Muscle layer of duodenum (tissue), 2 donors: Measurements from ENCODE around the gene OPCML.

Source experiments
- H3K27ac ChIP-seq: one replicate; pipeline ENCODE4 v1.7.0; 2013; ENCODE audit warnings: mild to moderate bottlenecking, low read length
- H3K27me3 ChIP-seq: one replicate; pipeline ENCODE4 v1.7.0; 2013; ENCODE audit warnings: low read depth, mild to moderate bottlenecking, control low read depth, low read length
- H3K36me3 ChIP-seq, 2 donors: one replicate each; pipeline ENCODE4 v1.7.0; 2013; ENCODE audit warnings: low read length in 2 of 2, control low read depth in 1 of 2, mild to moderate bottlenecking in 1 of 2; ENCODE audit not compliant: insufficient read depth in 2 of 2, control insufficient read depth in 1 of 2
- H3K4me1 ChIP-seq, 2 donors: one replicate each; pipeline ENCODE4 v1.7.0; 2013; ENCODE audit warnings: low read length in 2 of 2, mild to moderate bottlenecking in 2 of 2, control low read depth in 1 of 2, moderate library complexity in 1 of 2; ENCODE audit not compliant: insufficient read depth in 2 of 2, control insufficient read depth in 1 of 2
- H3K4me3 ChIP-seq, 2 donors: one replicate each; pipeline ENCODE4 v1.7.0; 2013; ENCODE audit warnings: low read length in 2 of 2, low read depth in 1 of 2, mild to moderate bottlenecking in 1 of 2
- H3K9me3 ChIP-seq, 2 donors: one replicate each; pipeline ENCODE4 v1.7.0; 2013; ENCODE audit warnings: low read length in 2 of 2, control low read depth in 1 of 2, mild to moderate bottlenecking in 1 of 2; ENCODE audit not compliant: control insufficient read depth in 1 of 2
- donor health status: healthy.

The OPCML gene

GRCh38 chr11:133115099-133115498, 417.2 kb downstream of the OPCML start:
- Histone ChIP-seq H3K27me3 (no peaks in the 10 kb centered on the region), H3K27ac (no peak overlapping the region), H3K4me1 (no peaks in the 10 kb centered on the region), H3K9me3 (no peaks in the 10 kb centered on the region), H3K4me3 (no peak overlapping the region), H3K36me3 (no peaks in the 10 kb centered on the region)

DNA sequence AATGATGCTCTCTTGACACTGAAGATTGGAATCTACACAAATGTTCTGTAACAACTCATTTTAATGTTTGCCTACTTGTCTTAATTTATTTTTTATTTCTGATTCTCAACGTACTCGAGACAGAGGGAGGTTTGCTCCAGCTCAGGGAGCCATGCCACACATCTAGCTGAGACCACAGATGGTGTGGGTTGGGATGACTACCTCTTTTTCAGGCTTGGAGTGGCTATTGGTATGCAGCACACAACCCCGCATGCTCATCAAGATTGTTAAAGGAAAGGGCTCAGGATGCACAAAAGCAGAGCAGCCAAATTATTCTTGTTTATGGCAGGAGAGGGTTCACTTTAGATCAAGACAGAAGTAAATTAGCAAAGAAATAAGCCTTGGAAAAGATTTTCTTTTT, 424.5 kb downstream of the OPCML start:
- no peaks in the 10 kb centered on the region for H3K27me3 ChIP-seq
- no peak overlapping the region for H3K4me3 ChIP-seq
- no peak overlapping the region for H3K27ac ChIP-seq
- no peaks in the 10 kb centered on the region for H3K9me3 ChIP-seq
- no peaks in the 10 kb centered on the region for H3K36me3 ChIP-seq
- H3K4me1 ChIP-seq = no peaks in the 10 kb centered on the region

DNA sequence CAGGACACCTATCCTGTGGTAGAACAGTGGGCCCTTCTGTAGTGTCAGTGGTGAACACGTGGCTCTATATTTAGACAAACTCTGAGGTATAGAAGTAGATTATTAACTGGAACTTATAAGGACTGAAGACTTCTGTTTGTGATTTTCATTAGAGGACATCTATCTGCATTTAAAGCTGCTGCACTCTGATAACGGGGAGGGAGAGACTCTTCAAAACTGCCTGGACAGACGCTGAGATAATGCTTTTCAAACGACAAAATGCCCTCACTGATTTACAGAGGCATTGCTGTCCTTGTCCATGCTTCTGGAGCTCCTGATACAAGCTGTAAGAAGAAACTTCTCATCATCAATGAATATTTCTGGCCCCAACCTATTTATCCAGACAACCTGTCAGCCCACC, 425.2 kb downstream of the OPCML start:
- no peaks in the 10 kb centered on the region for H3K27me3 ChIP-seq
- no peaks in the 10 kb centered on the region for H3K9me3 ChIP-seq
- no peak overlapping the region for H3K4me3 ChIP-seq
- H3K4me1 ChIP-seq = no peaks in the 10 kb centered on the region
- no peak overlapping the region for H3K27ac ChIP-seq
- H3K36me3 ChIP-seq = no peaks in the 10 kb centered on the region

- Histone ChIP-seq H3K36me3 (no peaks in the 10 kb centered on the region), H3K4me1 (no peaks in the 10 kb centered on the region), H3K27ac (no peak overlapping the region)
These were observed 425.9 kb downstream of the OPCML start for GRCh38 chr11:133106417-133106816.

DNA sequence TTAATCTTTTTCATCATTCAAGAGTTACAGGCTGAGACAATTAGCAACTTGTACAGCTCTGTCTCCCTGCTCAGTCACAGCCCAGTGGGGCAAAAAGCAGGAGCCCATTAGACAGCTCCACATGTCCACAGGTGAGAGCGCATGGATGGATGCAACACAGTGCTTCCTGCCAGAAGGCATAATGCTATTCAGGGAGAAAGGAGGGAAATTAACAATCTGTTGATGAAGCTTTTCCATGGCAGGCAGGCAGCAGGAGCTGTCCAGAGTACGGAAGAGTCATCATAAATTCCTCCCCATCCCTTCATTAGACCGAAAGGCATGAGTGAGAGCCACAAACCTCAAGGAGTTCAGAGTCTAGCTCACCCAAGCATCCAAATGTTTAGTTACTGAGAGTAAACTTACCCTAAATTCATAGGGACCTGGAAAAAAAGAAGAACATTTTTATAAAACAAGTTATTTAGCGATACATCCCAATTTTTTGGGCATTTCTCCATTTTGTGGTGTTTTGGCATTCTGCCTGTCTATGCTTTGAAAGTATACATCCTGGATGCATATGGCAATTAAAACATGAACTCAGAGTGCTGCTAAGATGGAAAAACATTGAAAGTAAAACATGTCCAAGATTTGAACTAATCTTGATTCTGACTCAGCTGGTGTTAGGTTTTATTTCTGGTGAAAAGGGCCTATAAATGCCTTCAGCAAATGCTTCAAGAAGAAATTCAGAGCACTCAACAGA, 428.1 kb downstream of the OPCML start:
- no peak overlapping the region for H3K4me3 ChIP-seq
- H3K27me3 ChIP-seq = no peaks in the 10 kb centered on the region
- H3K9me3 ChIP-seq = no peaks in the 10 kb centered on the region
- no peaks in the 10 kb centered on the region for H3K36me3 ChIP-seq
- no peaks in the 10 kb centered on the region for H3K4me1 ChIP-seq
- H3K27ac ChIP-seq = no peak overlapping the region

More at GRCh38 chr11:133106417-133106816, 425.9 kb downstream of the OPCML start:
- H3K4me3 ChIP-seq = no peak overlapping the region
- H3K27me3 ChIP-seq = no peaks in the 10 kb centered on the region
- no peaks in the 10 kb centered on the region for H3K9me3 ChIP-seq

GRCh38 chr11:133096981-133097380, 435.3 kb downstream of the OPCML start:
- no peaks in the 10 kb centered on the region for H3K36me3 ChIP-seq
- H3K4me1 ChIP-seq = no peaks in the 10 kb centered on the region
- H3K27ac ChIP-seq = no peak overlapping the region
- no peak overlapping the region for H3K4me3 ChIP-seq
- no peaks in the 10 kb centered on the region for H3K27me3 ChIP-seq
- no peaks in the 10 kb centered on the region for H3K9me3 ChIP-seq

DNA sequence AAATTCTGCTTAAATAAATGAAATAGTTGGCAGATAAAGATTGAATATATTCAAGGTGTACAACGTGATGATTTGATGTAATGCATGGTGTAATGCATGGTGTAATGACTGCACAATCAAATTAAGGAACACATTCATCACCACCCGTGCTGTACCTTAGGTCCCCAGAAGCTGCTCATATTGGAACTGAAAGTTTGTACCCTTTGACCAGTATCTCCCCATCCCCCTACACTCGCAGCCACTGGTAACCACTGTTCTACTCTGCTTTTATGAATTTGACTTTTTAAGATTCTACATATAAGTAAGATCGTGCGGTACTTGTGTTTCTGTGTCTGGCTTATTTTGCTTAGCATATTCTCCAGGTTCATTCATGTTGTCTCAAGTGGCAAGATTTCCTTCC, 445.8 kb downstream of the OPCML start:
- Histone ChIP-seq H3K4me3 (no peak overlapping the region), H3K27ac (no peak overlapping the region), H3K36me3 (no peaks in the 10 kb centered on the region), H3K4me1 (peaks cover 0 to 10% of the 10 kb centered on the region in 2 donors), H3K9me3 (no peaks in the 10 kb centered on the region), H3K27me3 (peaks cover 3% of the 10 kb centered on the region)

DNA sequence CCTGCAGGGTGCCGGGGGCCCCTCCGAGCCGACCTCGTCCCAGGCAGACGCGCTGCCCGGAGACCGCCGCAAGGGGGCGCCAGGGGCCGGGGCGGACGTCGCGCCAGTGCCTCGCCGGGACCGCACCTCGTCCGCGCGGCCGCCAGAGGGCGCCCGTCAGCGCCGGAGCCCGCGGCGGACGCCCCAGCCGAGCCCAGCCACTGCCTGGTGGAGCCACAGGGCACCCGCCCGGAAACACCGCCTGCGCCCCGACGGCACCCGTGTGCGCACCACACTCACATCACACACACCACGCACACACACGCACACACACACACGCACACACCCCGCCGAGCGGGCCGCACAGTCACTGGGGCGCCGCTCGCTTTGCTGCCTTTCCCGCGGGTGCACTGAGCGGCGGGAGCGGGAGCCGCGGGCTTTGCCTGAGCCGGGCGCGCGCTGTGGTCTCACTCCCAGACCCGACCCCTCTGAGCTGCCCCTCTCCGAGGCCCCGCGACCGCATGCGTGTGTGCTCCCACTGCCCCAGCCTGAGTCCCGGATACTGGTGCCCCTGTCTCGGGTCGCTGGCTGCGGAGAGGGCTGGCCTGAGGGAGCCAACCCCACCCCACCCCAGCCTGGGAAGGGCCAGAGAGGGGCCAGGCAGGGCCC, 449.3 kb downstream of the OPCML start:
- Histone ChIP-seq H3K4me3 (peak overlapping the region in 1 of 2 donors; percentile 64), H3K27ac (no peak overlapping the region), H3K9me3 (no peaks in the 10 kb centered on the region), H3K36me3 (no peaks in the 10 kb centered on the region), H3K4me1 (peaks cover 0 to 10% of the 10 kb centered on the region in 2 donors), H3K27me3 (no peaks in the 10 kb centered on the region)

GRCh38 chr11:133082453-133082781, 449.9 kb downstream of the OPCML start:
- Histone ChIP-seq H3K27ac (no peak overlapping the region), H3K4me1 (peaks cover 0 to 10% of the 10 kb centered on the region in 2 donors), H3K36me3 (no peaks in the 10 kb centered on the region), H3K4me3 (no peak overlapping the region), H3K27me3 (no peaks in the 10 kb centered on the region), H3K9me3 (no peaks in the 10 kb centered on the region)

DNA sequence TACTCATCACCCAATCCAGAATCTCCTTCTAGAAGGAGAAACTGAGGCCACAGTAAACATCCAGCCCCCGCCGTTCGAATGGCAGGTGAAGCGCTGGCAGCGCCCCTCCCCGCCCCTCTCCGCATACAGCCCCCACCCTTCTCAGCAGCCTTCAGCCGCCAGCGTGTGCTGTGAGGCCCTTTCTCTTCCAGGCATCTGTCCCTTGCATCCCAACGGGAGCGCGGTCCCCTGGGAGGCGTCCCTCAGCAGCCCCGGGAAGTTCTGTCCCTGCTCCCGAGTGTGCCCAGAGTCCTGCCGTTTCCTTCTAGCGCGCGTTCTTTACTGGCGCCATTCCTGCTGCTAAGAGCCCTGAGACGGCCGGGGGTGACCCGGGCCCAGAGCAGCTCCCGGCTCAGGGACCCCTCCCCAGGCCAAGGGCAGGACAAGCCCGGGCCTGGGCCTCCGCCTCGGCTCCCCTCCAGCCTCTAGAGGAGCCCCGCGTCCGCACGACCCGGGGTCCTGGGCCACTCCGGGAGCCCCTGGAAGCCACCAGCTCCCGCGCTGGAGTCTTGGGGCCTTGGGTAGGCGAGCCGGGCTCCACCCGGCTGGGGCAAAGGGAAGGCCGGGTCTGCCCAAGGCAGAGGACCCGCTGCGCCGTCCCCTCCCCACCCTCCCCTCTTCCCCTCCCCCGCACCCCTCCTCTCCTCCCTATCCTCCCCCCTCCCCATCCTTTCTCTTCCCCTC, 450.4 kb downstream of the OPCML start:
- H3K27ac ChIP-seq = no peak overlapping the region
- no peaks in the 10 kb centered on the region for H3K27me3 ChIP-seq

DNA sequence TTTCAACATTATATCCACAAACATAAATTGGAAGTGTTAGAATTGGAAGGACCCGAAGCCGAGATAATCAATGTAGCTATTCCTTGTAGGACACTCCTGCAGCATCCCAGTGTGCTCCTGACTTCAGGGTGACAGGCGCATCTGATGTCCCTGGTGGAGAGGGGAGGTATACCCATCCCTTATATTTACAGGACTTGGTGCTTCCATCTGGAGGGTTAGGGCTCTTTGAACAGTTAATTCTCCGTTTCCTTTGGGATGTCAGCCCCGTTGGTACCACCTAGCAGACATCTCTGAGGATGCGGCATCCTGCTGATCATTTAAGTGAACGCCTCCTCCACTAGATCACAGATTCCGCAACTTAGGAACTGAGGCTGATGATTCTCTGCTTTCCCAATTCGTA, 451.3 kb downstream of the OPCML start:
- Histone ChIP-seq H3K27me3 (no peaks in the 10 kb centered on the region), H3K27ac (no peak overlapping the region), H3K36me3 (no peaks in the 10 kb centered on the region), H3K4me3 (no peak overlapping the region), H3K4me1 (peaks cover 0 to 10% of the 10 kb centered on the region in 2 donors), H3K9me3 (no peaks in the 10 kb centered on the region)

More for the DNA sequence above, 450.4 kb downstream of the OPCML start:
- no peaks in the 10 kb centered on the region for H3K36me3 ChIP-seq
- no peaks in the 10 kb centered on the region for H3K9me3 ChIP-seq
- H3K4me1 ChIP-seq = peaks cover 0 to 10% of the 10 kb centered on the region in 2 donors
- no peak overlapping the region for H3K4me3 ChIP-seq
